NCI-H1436 (cell line): ENCODE data around the gene ENPP7.
A peak's percentile ranks its signal among the peaks of the same experiment; 100 is the strongest.

Source experiments
- DNase-seq: peaks from one replicate; lab custom pipeline; 2025; lab: John Stamatoyannopoulos, UW

The ENPP7 gene

DNA sequence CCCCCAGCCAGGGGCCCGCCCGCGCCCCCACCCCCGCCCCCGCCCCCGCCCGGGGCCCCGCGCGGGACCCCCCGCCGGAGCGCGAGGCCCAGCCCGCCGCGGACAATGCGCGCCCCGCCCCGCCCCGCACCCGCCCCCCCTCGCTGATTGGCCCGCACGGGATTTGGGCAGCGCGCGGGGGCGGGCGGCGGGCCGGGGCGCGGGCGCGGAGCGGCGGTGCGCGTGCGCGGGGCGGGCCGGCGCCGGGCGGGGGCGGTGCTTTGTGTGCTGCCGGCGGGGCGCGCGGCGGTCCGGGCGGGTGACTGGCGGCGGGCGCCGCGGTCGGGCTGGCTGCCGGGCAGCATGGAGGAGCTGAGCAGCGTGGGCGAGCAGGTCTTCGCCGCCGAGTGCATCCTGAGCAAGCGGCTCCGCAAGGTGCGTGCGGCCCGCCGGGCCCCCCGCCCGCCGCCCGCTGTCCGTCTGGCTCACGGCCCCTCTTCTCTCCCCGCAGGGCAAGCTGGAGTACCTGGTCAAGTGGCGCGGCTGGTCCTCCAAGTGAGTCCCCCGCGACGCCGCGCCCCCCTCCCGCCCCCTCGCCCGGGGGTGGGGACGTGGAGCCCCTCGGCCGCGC, 47.3 kb downstream of the ENPP7 start, which contains the start of gene CBX2:
TSS of gene CBX2 (plus strand) at position 255 of the 610 bp plus-strand sequence. CDS start at position 343, 88 bp downstream.
- DNase-seq: peak; percentile 84

DNA sequence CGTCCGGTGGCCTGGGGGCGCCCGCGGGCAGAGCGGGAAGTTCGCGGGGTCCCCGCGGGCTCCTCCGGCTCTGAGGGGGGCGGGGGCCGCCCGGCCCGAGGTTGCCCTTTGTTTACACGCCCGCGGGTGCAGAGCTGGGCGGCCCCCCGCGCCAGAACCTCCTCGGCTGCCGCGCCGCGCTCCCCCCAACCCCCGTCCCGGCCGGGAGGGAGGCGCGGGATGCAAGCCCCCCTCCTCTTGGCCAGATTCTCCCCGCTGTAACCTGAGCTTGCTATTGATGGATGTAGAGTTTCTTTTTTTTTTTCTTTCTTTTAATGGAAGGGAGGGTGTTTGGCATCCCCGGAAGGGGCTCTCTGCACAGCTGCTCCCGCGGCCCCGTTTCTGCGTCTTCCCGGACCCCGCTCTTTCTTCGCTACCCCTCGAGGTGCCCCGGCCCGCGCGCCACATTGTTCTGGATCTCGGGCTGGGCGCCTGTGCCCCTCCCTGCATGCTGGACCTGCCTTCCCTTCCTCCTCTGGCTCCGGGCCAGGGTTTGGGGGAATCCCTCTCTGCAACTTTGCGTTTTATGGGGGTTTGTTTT, 47.9 kb downstream of the ENPP7 start:
- DNase-seq: peak; percentile 61

GRCh38 chr17:79779084-79779529, 48.4 kb downstream of the ENPP7 start:
- DNase-seq: no peak

DNA sequence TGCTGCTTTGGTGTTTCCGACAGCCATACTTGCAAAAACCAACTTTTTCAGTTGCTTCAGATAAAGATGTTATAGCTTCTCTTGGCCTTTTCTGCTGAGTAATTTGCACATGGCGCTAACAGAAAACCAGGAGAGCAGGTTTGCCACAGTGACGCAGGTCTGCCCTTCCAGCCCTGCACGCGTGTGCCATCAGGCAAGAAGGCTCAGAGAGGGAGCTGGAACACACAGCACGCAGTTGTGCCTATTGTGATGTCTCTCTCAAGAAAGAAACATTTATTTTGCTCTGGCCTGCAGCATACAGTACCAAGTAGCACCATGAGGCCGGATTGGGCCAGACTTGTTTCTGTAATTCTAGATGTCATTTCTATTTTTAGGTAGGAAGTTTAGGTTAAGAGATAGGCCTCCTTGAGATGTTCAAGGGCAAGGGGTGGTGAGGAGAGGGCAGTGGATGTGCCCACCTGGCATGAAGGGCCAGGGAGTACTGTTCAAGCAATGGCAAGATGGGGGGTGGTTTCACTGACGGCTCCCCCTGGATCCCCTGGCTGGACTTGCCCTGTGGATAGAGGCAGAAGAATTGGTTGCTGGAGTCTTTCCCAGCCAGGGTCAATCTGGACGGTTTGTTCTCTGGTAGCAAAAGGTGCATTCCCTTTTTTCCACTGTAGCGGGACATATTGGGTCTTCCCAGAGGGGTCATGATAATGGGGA, 49.1 kb downstream of the ENPP7 start:
- no peak for DNase-seq

DNA sequence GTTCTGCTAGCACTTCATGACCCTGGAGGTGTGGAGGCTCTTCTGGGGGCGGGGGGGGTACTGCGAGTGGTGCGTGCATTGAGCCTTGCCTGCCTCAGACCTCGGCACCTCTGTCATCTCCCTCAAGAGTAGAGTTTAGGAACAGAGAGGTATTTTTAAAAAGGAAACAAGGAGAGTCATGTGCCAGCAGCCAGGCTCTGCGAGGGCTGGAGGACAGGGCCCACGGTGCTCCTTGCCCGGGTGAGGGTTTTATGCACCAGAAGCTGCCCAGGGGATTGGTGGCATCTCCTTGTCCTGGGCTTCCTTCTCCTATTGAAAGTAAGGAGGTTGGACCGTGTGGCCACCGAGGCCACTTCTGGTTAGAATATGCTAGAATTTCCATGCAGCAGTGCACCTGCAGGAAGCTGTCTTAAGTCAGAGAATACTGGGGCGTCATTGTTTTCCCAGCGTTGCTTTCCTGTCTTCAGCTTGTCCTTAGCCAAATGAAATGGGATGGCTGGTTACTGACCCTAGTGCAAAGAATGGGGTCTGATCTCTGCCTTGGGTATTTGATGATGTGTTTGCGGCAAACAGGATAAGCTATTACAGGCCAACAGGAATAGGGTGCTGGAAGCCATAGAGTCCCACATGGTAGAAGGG, 50.4 kb downstream of the ENPP7 start:
- DNase-seq: no peak

DNA sequence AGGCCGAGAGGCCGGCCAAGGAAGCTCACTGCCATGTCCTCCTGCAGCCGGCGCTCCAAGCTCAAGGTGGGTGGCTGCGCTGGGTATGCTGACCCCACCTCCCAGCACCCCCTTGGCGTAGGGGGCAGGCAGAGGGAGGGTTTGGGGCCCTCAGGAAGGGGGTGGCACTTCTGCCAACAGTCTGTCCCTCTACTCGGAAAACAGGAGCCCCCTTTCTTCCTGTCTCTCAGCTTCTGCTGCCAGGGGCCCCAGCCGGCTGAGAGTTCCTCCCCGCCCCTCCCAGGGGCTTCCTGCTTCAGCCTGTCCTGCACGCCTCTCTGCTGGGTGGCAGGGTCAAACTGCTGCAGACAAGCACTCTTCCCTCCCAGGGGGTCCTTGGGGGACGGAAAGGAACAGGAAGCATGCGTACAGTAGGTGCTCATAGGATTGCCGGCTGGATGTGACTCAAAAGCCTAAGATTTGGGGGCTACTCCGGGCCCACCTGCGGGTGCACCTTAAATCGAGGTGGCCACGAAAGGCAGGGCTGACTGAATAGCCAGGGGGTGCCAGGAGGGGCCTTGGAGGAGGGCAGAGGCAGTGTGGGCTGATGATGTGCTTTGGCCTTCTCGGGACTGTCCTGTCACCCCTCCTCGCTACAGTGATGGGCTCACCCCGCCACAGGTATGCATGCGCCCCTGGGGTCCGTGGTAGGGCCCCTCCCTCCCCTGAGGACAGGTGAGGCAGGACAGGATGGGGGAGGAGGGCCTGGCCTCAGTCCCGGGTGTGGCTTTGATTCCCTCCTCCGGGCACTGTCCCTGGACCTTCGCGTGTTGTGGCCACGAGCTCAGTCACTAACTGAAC, 51.2 kb downstream of the ENPP7 start:
- DNase-seq: no peak

- DNase-seq: no peak
Measured at GRCh38 chr17:79783891-79784290, 53.1 kb downstream of the ENPP7 start.

GRCh38 chr17:79784353-79785016, 53.7 kb downstream of the ENPP7 start:
- no peak for DNase-seq

GRCh38 chr17:79785017-79785899, 54.5 kb downstream of the ENPP7 start:
- no peak for DNase-seq

DNA sequence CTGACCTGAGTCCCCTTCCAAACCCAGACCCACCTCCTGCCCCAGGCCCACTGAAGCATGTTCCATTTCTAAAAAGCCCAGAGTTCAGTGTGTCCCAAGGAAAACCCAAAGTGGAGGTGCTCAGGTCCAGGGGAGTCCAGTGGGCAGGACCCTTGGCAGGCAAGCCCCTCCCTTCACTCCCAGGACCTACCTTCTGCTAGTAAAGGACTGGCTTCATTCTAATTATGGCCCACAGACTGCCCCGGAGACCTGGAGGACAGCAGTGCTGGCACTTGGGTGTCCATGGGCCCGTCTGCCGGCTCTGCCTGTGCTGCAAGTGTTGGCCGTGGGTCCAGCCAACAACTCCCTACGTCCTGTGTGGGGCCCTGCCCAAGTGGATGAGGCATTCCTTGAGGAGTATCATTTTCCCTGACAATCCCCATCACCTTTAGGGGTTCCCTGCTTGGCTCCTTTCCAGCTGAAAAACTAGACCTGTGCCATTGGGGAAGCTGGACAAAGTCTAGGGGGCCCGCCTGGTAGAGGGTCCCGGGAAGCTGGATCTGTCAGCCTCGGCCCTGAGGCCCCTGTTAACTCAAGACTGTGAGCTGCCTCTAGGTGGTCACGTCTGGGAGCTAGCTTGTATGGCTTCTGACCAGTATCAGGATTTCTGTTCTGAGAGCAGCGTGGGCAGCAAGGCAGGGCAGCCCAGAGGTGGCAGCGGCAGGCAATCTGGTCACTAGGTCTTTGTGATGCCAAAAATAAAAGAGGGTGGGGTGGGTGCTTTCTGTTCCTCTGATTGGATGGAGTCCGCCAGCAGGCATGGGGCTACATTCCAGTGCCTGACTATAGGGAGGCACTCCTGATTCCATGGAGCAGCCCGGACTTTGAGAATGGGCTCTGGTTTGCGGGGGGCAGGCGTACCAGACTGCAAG, 55.4 kb downstream of the ENPP7 start:
- no peak for DNase-seq

GRCh38 chr17:79786930-79787643, 56.3 kb downstream of the ENPP7 start:
- no peak for DNase-seq

DNA sequence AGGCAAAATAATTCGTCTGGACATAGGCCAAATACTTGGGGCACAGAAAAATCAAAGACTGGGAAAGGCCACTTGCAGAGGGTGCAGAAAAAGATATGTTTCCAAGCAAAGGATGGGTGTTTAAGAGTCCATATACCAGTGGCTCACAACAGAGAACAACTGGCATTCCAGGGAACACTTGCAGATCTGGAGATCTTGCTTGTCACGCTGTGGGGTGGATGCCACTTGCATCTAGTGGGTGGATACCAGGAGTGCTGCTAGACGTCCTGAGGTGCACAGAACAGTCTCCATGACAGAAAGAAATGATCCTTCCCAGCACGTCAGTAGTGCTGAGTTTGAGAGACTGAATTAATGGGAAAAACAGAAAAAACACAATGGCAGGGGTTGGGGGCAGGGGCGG, 57.7 kb downstream of the ENPP7 start:
- no peak for DNase-seq

- DNase-seq: no peak
Measured at GRCh38 chr17:79788989-79789942, 58.5 kb downstream of the ENPP7 start.

DNA sequence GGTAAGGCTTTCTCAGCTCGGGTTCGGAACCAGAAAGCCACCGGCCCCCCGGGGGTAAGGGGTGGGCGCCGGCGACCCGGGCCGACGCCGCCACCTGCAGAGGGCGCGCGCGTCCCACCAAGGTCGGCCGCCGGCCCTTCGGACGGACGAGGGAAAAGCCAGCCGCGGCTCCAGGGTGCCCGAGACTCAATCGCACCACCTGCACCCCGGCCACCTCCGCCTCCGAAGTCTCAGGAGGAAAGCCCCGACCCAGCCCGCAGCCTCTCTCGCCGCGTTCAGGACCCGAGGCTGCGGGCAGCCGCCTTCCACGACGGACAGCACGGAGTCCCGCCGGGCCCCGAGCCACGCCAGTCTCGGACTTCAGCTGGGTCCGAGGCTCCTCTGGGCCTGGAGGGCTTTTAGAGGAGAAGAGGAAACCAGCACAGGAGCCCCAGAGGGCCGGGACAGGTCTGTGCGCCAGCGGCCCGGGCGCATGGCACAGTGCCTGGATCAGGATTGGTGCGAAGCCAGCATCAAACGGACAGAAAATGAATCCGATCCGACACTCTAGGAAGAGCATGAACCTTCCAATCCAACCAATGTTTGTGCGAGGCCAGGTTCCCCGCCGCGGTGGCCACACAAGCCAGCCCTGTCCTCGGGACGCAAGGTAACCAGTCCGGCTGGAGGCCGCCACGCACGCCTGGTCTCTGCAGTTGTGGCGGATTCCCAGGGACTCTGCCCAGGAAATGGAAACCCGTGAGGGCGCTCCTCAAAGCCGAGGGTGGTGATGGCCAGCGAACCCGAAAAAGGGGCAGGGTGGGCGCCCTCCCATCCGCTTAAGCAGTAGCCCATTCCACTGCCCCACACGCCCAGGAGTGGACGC, 59.4 kb downstream of the ENPP7 start:
- DNase-seq: no peak

GRCh38 chr17:79790805-79791734, 60.3 kb downstream of the ENPP7 start:
- DNase-seq: no peak
